Measurements from ENCODE around the gene PAQR4.

- TF ChIP-seq CTCF (IDR thresholded peaks at IDR 0.05) (no peak), POLR2A (IDR thresholded peaks at IDR 0.05) (no peak)
These were observed 32.2 kb downstream of the PAQR4 start for GRCh38 chr16:3001316-3001715.
